NB4 (cell line): Measurements from ENCODE around the gene ZFYVE1.

Experiments used
- DNase-seq: peaks from one replicate; pipeline ENCODE4 v3.0.0; 2010; ENCODE audit warnings: low read depth
- H3K4me3 ChIP-seq: one replicate; pipeline ENCODE4 v1.5.1; 2011; ENCODE audit warnings: mild to moderate bottlenecking, low read depth, low read length, moderate library complexity
- CTCF ChIP-seq: IDR thresholded peaks from one replicate; pipeline ENCODE4 v1.5.1; 2012; ENCODE audit warnings: low read depth, low read length
- MYC ChIP-seq: IDR thresholded peaks from 2 replicates; pipeline ENCODE4 v1.6.1; 2011; ENCODE audit warnings: low read depth, low read length
- POLR2A ChIP-seq: IDR thresholded peaks from 2 replicates; pipeline ENCODE4 v1.6.1; 2011; ENCODE audit warnings: mild to moderate bottlenecking; ENCODE audit not compliant: insufficient read length; ENCODE audit errors: extremely low read depth
- TF ChIP-seq, protein P1 (sequence below): IDR thresholded peaks from 2 replicates; pipeline ENCODE4 v1.6.1; 2011; ENCODE audit warnings: low read depth, low read length

Gene ZFYVE1

DNA sequence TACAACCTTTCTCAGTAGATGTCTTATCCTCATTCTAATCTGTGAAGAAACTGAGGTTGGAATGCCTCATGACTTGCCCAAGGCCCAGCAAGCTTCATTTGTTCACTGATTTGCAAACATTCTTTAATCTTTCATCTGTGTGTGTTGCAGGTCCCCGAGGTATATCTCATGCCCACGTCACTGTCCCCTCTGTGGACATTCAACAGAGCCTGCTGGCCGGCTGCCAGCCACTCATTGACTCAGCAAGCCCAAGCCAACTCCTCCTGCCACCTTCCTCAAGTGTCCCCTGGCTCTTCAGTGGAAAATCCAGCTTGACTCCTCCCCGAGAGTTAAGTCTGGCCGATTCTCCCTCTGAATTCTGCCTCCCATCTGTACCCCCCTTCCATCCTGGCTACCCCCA, 102.6 kb downstream of the ZFYVE1 start:
- no peak for DNase-seq
- TF ChIP-seq CTCF (no peak), POLR2A (no peak), MYC (no peak)
- TF ChIP-seq, protein P1, sequence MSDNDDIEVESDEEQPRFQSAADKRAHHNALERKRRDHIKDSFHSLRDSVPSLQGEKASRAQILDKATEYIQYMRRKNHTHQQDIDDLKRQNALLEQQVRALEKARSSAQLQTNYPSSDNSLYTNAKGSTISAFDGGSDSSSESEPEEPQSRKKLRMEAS = no peak
- no peak overlapping the region for H3K4me3 ChIP-seq

- TF ChIP-seq, protein P1 = no peak
- TF ChIP-seq MYC (no peak), POLR2A (no peak), CTCF (no peak)
- no peak for DNase-seq
- H3K4me3 ChIP-seq = no peak overlapping the region
These were observed 105.5 kb downstream of the ZFYVE1 start for GRCh38 chr14:72921396-72921795.

DNA sequence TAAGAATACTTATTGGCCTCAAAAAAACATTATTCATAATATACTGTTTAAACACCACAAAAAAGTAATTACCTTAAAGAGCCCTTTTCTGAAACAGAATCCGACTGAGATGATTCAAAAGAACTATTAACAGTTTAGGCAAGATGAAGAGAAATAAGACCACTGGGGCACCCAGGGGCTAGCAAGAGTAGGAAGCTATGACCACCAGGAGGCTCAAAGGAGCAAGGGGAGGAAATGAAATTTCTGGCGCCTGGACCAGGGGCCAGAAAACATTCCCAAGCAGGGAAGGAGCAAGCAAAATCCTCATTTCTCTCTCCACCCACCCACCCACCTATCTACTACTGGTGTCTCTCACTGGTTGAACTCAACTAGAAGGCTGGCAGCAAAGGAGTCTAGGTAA, 106.9 kb downstream of the ZFYVE1 start:
- no peak overlapping the region for H3K4me3 ChIP-seq
- no peak for TF ChIP-seq CTCF
- TF ChIP-seq, protein P1 = no peak
- TF ChIP-seq MYC = no peak
- TF ChIP-seq POLR2A = no peak
- DNase-seq = no peak
